ENCODE measurements around the gene GOT1.
A peak's percentile ranks its signal among the peaks of the same experiment; 100 is the strongest.

GOT1 gene

GRCh38 chr10:99433378-99434020 lies 3.1 kb upstream of the GOT1 start:
- DNase-seq (ENCODE audit: low read depth in 2 of 2): no peak

- no peak for DNase-seq (ENCODE audit: low read depth in 2 of 2)
Observed at GRCh38 chr10:99432881-99433280, 2.5 kb upstream of the GOT1 start.

- DNase-seq (ENCODE audit: low read depth in 2 of 2): no peak
Observed at GRCh38 chr10:99432047-99432446, 1.6 kb upstream of the GOT1 start.

- peak in 1 of 2 donors; percentile 9 for DNase-seq (ENCODE audit: low read depth in 2 of 2)
Observed at GRCh38 chr10:99431190-99431760, 851 bp upstream of the GOT1 start.

GRCh38 chr10:99430116-99430450 lies 341 bp downstream of the GOT1 start:
- no peak for DNase-seq (ENCODE audit: low read depth in 2 of 2)

GRCh38 chr10:99429517-99430095 lies 818 bp downstream of the GOT1 start:
- no peak for DNase-seq (ENCODE audit: low read depth in 2 of 2)

- DNase-seq (ENCODE audit: low read depth in 2 of 2): no peak
Observed at GRCh38 chr10:99427566-99428190, 2.7 kb downstream of the GOT1 start.

GRCh38 chr10:99426689-99427088 lies 3.7 kb downstream of the GOT1 start:
- no peak for DNase-seq (ENCODE audit: low read depth in 2 of 2)

GRCh38 chr10:99425204-99425603 lies 5.2 kb downstream of the GOT1 start:
- DNase-seq (ENCODE audit: low read depth in 2 of 2): no peak

- DNase-seq (ENCODE audit: low read depth in 2 of 2): no peak
Observed at GRCh38 chr10:99424656-99425055, 5.8 kb downstream of the GOT1 start.

GRCh38 chr10:99422529-99423096 lies 7.8 kb downstream of the GOT1 start:
- DNase-seq (ENCODE audit: low read depth in 2 of 2): no peak

GRCh38 chr10:99421233-99421739 lies 9.1 kb downstream of the GOT1 start:
- no peak for DNase-seq (ENCODE audit: low read depth in 2 of 2)

GRCh38 chr10:99419688-99420087 lies 10.7 kb downstream of the GOT1 start:
- DNase-seq (ENCODE audit: low read depth in 2 of 2): no peak

- no peak for DNase-seq (ENCODE audit: low read depth in 2 of 2)
Observed at GRCh38 chr10:99418910-99419624, 11.4 kb downstream of the GOT1 start.

GRCh38 chr10:99412099-99412498 lies 18.3 kb downstream of the GOT1 start:
- DNase-seq (ENCODE audit: low read depth in 2 of 2): no peak

- DNase-seq (ENCODE audit: low read depth in 2 of 2): no peak
Observed at GRCh38 chr10:99411546-99411945, 18.9 kb downstream of the GOT1 start.

- DNase-seq (ENCODE audit: low read depth in 2 of 2): no peak
Observed at GRCh38 chr10:99410876-99411275, 19.5 kb downstream of the GOT1 start.

GRCh38 chr10:99410146-99410545 lies 20.3 kb downstream of the GOT1 start:
- DNase-seq (ENCODE audit: low read depth in 2 of 2): no peak

- no peak for DNase-seq (ENCODE audit: low read depth in 2 of 2)
Observed at GRCh38 chr10:99406149-99406548, 24.3 kb downstream of the GOT1 start.

- no peak for DNase-seq (ENCODE audit: low read depth in 2 of 2)
Observed at GRCh38 chr10:99403674-99404073, 26.8 kb downstream of the GOT1 start.

GRCh38 chr10:99399664-99400063 lies 30.8 kb downstream of the GOT1 start:
- DNase-seq (ENCODE audit: low read depth in 2 of 2): no peak

GRCh38 chr10:99396471-99396870 lies 34.0 kb downstream of the GOT1 start:
- DNase-seq (ENCODE audit: low read depth in 2 of 2): no peak
